ENCODE measurements around the gene FOXP1. TPM values are rescaled to one million over a fixed set of nuclear protein-coding genes. Genes with fewer than 3 reads are reported as not detected.

Gene FOXP1
- total RNA-seq, 1 donor from 2014 or later, result 110 TPM

DNA sequence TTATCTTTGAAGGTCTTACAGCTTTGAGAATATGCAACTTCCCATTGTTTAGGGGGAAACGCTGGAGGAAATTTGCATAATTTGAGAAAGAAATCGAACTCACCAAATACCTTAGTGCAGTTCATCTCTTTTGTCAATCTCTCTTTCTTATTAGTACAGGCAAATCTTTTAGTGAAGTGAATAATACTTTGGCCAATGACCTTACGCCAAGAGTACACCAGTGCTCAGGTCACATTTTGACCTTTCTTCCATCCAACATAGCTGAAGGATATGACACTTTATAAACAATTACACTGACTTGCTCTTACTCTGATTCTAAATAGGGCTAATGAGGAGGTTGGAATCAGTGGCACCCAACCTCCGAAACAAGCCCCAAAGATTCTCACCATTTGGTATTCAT lies 494.8 kb downstream of the FOXP1 start:
- no peak for DNase-seq
- H3K4me1 Mint-ChIP-seq, result peaks cover 63% of the 10 kb centered on the region
- H3K9me3 Mint-ChIP-seq, result peaks cover 7% of the 10 kb centered on the region
- H3K27me3 Mint-ChIP-seq, result no peaks in the 10 kb centered on the region
- H3K4me3 Mint-ChIP-seq, result peak overlapping the region; percentile 1
- peaks cover 48% of the 10 kb centered on the region for H3K36me3 Mint-ChIP-seq (ENCODE audit: low read depth)
- H3K27ac Mint-ChIP-seq, result peak overlapping the region; percentile 86
- intact Hi-C loops (cut with micrococcal nuclease), result loop anchor here (5.0 kb wide), 1 partner anchor 104 kb away; no protein-coding TSS in a partner anchor

DNA sequence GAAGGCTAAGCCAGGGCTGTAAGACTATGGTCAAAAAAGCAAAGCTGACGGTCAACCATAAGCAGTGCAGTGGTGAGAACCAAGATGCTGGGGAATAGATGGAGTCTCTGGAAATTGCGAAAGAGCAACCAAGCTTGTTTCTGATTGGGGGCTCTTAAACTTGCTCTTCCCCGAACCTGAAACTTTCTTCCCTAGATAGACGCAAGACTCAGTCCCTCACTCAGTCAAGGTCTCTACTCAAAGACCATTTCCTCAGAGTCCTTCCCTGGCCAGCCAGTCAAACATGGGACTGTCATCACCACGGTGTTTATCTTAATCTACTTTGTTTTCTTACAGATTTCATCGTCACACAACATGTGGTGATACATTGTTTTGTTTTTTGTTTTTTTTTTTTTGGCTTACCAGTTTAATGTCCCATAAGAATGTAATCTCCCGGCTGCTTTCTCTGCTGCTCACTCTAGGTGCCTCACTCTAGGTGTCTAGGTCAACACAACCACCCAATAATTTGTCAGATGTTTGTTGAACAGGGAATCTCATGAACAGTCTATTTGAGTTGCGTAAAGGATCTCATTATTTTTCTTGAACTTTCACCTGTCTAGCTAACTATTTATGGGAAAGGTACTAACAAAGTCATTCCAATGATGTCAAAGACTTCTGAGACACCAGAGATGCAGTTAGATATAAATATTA lies 495.4 kb downstream of the FOXP1 start:
- Mint-ChIP-seq H3K4me3 (peak overlapping the region; percentile 51), H3K27me3 (no peaks in the 10 kb centered on the region)

DNA sequence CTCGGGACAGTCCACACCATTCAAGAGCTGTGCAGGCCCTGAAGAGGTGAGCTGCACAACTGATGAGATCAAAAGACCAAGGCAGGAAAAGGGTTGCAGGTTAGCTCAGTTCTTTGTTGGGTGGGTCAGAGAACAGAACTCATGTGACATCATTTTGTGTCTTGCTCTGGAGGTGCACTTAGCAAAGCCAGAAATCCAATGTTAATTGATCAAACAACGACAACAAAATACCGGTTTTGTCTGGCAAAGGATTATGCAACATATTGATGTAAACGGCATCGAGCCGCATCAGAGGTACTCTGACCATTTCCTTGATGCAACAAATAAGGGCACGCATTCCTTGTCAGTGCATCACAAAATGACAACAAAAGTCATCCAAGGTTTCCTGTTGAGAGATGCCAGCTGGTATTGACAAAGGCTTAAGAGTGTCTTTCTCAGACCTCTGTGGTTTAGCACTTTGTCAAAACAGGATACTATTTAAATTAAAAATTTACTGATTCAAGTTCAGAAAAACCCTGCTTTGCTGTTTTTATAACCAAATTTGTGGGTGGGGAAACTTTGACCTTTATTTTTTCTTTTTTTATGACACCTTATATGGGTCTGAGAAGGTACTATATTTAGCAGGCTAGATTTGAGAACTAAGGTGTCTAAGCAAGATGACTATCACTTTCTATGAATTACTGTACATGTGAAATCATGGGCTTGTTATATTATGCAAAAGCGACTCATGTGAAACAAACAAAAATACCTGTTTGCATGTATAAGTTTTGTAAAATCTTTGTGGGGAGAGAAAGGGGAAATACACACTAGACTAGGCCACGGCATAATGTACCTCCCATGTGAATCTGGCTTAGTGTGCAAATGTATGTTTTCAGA lies 496.1 kb downstream of the FOXP1 start:
- intact Hi-C loops (cut with micrococcal nuclease), result loop anchor here (1.0 to 5.0 kb wide), 11 partner anchors 14 to 497 kb away; no protein-coding TSS in a partner anchor
- Mint-ChIP-seq H3K4me1 (peaks cover 70% of the 10 kb centered on the region), H3K9me3 (peaks cover 7% of the 10 kb centered on the region), H3K36me3 (ENCODE audit: low read depth) (peaks cover 49% of the 10 kb centered on the region), H3K27ac (peak overlapping the region; percentile 91), H3K27me3 (no peaks in the 10 kb centered on the region), H3K4me3 (peak overlapping the region; percentile 62)
- peak; percentile 83 for DNase-seq

More for the DNA sequence above, 495.4 kb downstream of the FOXP1 start:
- Mint-ChIP-seq H3K27ac (peak overlapping the region; percentile 86), H3K36me3 (ENCODE audit: low read depth) (peaks cover 52% of the 10 kb centered on the region), H3K4me1 (peaks cover 69% of the 10 kb centered on the region), H3K9me3 (peaks cover 7% of the 10 kb centered on the region)
- peak; percentile 72 for DNase-seq
- intact Hi-C loops (cut with micrococcal nuclease), result loop anchor here (5.0 kb wide), 1 partner anchor 104 kb away; no protein-coding TSS in a partner anchor

DNA sequence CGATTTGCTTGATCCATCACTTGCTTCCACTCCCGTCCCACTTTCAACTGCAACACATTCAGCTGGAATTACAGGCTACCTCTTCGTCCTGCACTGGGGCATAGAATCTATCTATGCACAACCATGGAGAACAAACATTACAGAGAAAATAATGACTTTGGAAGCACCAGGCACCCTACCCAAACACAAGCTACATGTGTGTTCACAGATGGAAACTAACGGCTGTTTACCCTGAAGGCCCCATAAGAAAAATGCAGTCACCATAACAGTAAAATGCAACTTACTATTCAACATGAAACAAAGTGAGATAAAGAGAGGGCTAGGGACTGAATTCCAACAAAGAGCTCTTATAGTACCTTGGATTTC lies 496.8 kb downstream of the FOXP1 start:
- DNase-seq, result no peak
- Mint-ChIP-seq H3K27ac (peak overlapping the region; percentile 91), H3K27me3 (no peaks in the 10 kb centered on the region), H3K9me3 (peaks cover 7% of the 10 kb centered on the region), H3K36me3 (ENCODE audit: low read depth) (peaks cover 46% of the 10 kb centered on the region), H3K4me3 (peak overlapping the region; percentile 62), H3K4me1 (peaks cover 66% of the 10 kb centered on the region)
- intact Hi-C loops (cut with micrococcal nuclease), result loop anchor here (1.0 to 5.0 kb wide), 11 partner anchors 15 to 498 kb away; no protein-coding TSS in a partner anchor

DNA sequence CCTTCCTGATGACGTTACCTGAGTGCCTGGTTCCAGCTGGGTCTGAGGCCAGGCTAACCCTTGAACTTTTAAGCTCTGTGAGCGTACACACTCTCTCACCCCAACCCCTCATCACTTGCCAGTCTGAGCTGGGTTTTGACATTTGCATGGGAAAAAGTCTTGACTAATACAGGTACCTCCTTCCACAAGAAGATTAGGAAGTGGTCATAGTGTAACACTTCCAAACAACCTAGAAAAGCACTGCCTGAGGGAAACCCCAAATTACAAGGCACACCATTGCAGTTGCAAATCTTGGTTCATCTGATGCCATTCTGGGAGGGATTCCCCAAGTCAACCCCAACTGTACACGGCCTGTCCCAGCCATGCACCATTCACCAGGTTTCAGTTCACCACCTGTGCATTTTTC lies 499.8 kb downstream of the FOXP1 start:
- Mint-ChIP-seq H3K27me3 (no peaks in the 10 kb centered on the region), H3K4me3 (peak overlapping the region; percentile 45), H3K36me3 (ENCODE audit: low read depth) (peaks cover 35% of the 10 kb centered on the region), H3K27ac (peak overlapping the region; percentile 82), H3K9me3 (no peaks in the 10 kb centered on the region), H3K4me1 (peaks cover 74% of the 10 kb centered on the region)
- no peak for DNase-seq
- intact Hi-C loops (cut with micrococcal nuclease), result loop anchor here (1.0 kb wide), 2 partner anchors 33 to 218 kb away; no protein-coding TSS in a partner anchor

DNA sequence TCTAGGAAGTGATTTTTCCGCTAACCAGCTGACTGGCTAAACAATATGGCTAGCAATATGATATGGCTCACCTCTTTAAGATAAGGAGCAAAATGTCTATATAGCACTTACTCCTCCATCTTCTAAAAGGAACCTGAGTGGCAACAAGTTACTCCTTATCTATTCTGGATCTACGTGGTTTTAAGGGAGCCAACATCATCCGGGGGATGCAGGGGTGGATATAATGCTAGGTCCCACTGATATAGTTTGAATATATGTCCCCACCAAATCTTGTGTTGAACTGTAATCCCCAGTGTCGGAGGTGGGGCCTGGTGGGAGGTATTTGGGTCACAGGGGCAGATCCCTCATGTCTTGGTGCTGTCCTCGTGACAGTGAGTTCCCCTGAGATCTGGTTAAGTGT lies 500.7 kb downstream of the FOXP1 start:
- intact Hi-C loops (cut with micrococcal nuclease), result loop anchor here (1.0 kb wide), 2 partner anchors 33 to 218 kb away; no protein-coding TSS in a partner anchor
- Mint-ChIP-seq H3K27ac (peak overlapping the region; percentile 82), H3K4me1 (peaks cover 74% of the 10 kb centered on the region), H3K9me3 (no peaks in the 10 kb centered on the region), H3K27me3 (no peaks in the 10 kb centered on the region), H3K36me3 (ENCODE audit: low read depth) (peaks cover 37% of the 10 kb centered on the region), H3K4me3 (peak overlapping the region; percentile 45)
- DNase-seq, result no peak

DNA sequence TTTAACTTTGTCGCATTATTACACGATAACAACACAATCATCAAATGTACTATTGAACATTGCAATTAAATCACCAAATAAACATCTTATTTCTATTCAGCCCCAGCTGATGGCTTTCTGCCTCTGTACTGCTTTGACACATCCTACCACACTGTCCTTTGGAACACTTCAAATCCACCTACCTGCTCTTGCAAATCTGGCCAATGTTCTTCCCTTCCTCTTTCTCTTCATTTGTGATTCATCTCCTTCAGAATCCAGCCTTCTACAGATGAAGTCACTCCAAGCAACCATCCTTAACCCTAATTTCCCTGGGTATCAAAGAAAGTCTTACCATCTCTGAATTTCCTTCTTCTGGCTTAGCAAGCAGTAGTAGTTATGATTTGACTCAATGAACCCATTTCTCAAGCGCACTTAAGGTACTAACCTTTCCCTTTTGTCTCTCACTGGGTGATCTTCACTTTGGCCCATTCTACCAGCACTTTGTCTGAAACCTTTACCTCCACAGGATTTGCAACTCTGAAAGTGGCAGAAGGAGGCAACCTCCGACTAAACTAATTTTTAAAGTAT lies 502.9 kb downstream of the FOXP1 start:
- Mint-ChIP-seq H3K36me3 (ENCODE audit: low read depth) (peaks cover 41% of the 10 kb centered on the region), H3K4me3 (peak overlapping the region; percentile 46), H3K9me3 (no peaks in the 10 kb centered on the region), H3K27me3 (no peaks in the 10 kb centered on the region), H3K4me1 (peaks cover 73% of the 10 kb centered on the region), H3K27ac (peak overlapping the region; percentile 76)
- intact Hi-C loops (cut with micrococcal nuclease), result loop anchor here (1.0 kb wide), 2 partner anchors 10 to 47 kb away; no protein-coding TSS in a partner anchor
- no peak for DNase-seq

DNA sequence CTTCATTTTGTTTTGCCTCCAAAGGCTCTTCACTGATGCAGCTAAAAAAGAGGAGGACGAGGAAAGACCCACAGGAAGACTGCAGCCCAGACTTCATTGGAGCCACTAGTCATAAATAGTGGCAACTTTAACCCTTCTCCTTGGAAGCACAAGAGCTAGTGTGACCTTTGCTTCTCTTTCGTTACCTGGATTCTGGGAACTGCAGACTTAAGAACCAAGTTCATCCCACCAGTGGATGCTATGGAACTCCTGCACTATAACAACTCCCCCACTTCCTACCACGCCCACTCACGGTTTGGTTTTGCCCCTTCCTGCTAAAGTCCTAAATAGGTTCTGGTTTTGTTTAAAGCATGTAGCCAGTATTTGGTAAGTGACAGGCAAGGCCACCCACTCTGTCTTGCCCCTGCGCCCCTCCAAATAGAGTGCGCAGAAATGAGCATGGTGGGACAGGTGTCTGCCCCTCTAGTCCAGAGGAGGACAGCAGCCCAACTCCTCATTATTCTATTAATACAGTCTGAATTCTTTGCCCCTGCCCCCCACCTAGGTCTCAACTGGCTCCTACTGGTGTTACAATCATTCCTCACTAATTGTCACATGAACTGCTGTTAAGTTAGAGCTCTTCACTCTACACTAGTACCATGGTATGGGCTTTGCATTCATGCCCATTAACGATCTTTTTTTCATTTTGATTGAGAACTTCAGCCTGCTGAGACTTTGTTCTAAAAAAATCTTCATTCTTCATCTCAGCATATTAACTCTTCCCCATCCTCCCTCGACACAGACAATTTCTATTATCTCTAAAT lies 504.6 kb downstream of the FOXP1 start:
- Mint-ChIP-seq H3K9me3 (no peaks in the 10 kb centered on the region), H3K27ac (peak overlapping the region; percentile 52), H3K27me3 (no peaks in the 10 kb centered on the region), H3K36me3 (ENCODE audit: low read depth) (peaks cover 39% of the 10 kb centered on the region), H3K4me3 (peak overlapping the region; percentile 36), H3K4me1 (peaks cover 69% of the 10 kb centered on the region)
- no peak for DNase-seq
- intact Hi-C loops (cut with micrococcal nuclease), result no loop called here

DNA sequence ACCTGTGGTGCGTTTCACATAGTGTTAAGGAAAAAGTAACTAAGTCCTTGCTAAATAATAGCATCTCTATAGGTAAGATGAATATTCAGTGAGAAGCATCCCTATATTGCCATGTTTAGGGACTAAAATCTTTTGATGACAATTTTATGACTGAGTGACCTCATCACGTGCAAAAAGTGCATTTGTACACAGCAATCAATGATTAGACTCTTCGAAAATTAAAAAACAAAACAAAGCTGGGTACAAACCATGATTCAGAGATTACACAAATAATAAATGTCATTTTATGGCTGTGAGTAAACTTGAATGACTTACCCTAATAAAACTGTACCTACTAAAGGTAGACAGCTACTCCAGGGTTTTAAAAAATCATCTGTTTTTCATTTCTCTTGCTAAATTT lies 505.3 kb downstream of the FOXP1 start:
- DNase-seq, result no peak
- Mint-ChIP-seq H3K9me3 (no peaks in the 10 kb centered on the region), H3K27me3 (no peaks in the 10 kb centered on the region), H3K36me3 (ENCODE audit: low read depth) (peaks cover 39% of the 10 kb centered on the region), H3K4me3 (no peak overlapping the region), H3K4me1 (peaks cover 68% of the 10 kb centered on the region), H3K27ac (peak overlapping the region; percentile 7)
- intact Hi-C loops (cut with micrococcal nuclease), result no loop called here

DNA sequence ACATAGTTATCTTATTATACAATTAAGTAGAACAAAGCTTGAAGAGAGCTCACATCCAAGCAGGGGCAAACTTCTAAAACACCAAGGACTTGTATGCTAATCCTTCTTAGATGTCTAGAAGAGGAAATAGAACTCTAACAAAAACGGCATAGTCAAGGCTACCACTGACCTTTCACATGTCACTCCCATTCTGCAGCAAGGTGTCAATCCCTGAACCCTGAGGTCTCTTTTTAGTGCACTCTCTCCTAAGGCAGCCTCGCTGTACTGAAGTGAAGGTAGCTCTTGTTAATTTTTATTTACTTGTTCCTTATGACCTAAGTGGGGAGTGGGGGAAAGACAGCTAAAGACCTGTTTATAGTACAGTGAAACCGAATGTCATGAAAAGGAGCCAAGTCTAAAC lies 506.5 kb downstream of the FOXP1 start:
- DNase-seq, result no peak
- H3K9me3 Mint-ChIP-seq, result no peaks in the 10 kb centered on the region
- H3K27ac Mint-ChIP-seq, result no peak overlapping the region
- peaks cover 64% of the 10 kb centered on the region for H3K4me1 Mint-ChIP-seq
- H3K27me3 Mint-ChIP-seq, result no peaks in the 10 kb centered on the region
- intact Hi-C loops (cut with micrococcal nuclease), result no loop called here
- H3K4me3 Mint-ChIP-seq, result no peak overlapping the region
- H3K36me3 Mint-ChIP-seq (ENCODE audit: low read depth), result peaks cover 40% of the 10 kb centered on the region

DNA sequence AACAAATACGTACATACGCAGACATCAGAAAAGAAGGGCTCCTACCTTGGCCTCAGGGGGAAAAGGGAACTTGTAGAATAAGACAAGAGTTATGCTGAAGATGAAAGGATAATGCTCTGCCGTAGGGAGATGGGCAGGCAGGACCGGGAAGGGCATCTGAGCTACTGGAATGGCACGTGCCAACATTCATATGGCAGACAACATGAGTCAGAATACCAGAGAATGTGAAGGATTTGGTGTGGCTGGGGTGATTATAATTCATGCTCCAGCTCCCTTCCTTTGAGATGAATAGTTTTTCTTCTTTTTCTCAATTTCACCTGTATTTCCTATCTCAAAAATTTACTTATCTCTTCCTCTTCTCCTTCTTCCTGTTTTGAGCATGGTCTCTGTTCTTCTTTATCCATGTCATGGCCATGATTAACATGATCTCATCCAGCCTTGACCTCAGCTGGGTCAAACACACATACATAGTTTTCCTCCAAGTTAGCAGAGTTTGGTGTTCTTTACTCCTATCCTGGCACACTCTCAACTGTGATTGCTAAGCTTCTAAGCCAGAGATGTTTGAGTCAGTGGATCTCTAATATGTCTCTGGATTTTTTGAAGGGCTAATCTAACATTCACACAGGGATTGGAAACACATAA lies 507.0 kb downstream of the FOXP1 start:
- DNase-seq, result no peak
- Mint-ChIP-seq H3K4me3 (no peak overlapping the region), H3K27me3 (no peaks in the 10 kb centered on the region), H3K4me1 (peaks cover 63% of the 10 kb centered on the region), H3K27ac (peak overlapping the region; percentile 51), H3K9me3 (no peaks in the 10 kb centered on the region), H3K36me3 (ENCODE audit: low read depth) (peaks cover 40% of the 10 kb centered on the region)
- intact Hi-C loops (cut with micrococcal nuclease), result no loop called here

DNA sequence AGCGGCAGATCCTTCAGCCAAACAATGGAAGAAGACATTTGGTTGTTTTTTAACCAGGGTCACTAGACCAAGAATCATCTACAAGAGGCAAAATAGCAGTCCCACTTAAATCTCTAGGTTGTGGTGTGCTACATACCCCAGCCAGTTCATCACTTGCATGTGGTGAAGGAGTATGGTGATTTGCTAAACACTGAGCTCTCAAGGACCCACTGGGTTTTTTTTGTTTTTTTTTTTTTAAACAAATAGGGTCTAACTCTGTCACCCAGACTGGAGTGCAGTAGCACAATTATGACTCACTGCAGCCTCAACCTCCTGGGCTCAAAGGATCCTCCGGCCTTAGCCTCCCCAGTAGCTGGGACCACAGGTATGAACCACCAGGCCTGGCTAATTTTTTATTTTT lies 508.0 kb downstream of the FOXP1 start:
- H3K36me3 Mint-ChIP-seq (ENCODE audit: low read depth), result peaks cover 39% of the 10 kb centered on the region
- H3K4me1 Mint-ChIP-seq, result peaks cover 61% of the 10 kb centered on the region
- H3K9me3 Mint-ChIP-seq, result no peaks in the 10 kb centered on the region
- intact Hi-C loops (cut with micrococcal nuclease), result no loop called here
- H3K27ac Mint-ChIP-seq, result no peak overlapping the region
- DNase-seq, result no peak
- no peak overlapping the region for H3K4me3 Mint-ChIP-seq
- no peaks in the 10 kb centered on the region for H3K27me3 Mint-ChIP-seq

DNA sequence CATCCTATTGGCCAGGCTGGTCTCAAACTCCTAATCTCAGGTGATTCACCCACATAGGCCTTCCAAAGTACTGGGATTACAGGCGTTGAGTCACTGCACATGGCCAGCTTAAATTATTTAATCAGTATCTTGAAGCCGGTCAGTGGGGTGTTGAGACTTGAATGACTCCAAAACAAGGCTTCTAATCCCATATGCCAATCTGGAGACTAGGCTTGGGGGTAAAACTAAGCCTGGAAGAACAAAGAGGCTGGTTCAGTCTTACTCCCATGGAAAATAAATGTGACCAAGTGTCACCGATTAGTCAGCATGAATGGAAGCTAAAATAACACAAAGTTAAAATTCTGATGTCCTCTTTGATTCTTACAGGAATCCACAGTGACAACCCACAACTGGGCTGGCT lies 509.1 kb downstream of the FOXP1 start:
- intact Hi-C loops (cut with micrococcal nuclease), result no loop called here
- Mint-ChIP-seq H3K4me1 (peaks cover 62% of the 10 kb centered on the region), H3K27me3 (no peaks in the 10 kb centered on the region), H3K4me3 (no peak overlapping the region), H3K27ac (no peak overlapping the region), H3K36me3 (ENCODE audit: low read depth) (peaks cover 38% of the 10 kb centered on the region), H3K9me3 (no peaks in the 10 kb centered on the region)
- no peak for DNase-seq
